Measurements from ENCODE around the gene PRIM2. TPM values are rescaled to one million over a fixed set of nuclear protein-coding genes. Genes with fewer than 3 reads are reported as not detected.
"Not testable (repeated sequence)": the region's sequence is repeated elsewhere in the genome, so short reads cannot be mapped to it uniquely, and the experiment has no call there.

PRIM2 gene
- 3.1 TPM for total RNA-seq
- long read RNA-seq, partial matches to known transcripts, result 0 of 3 reads
- long read RNA-seq, other reads (novel, unspliced or antisense), result 1 of 3 reads

GRCh38 chr6:57317060-57317943 is at the start of gene PRIM2:
PRIM2 (plus strand) TSS chr6:57317630; CDS start chr6:57318446, 816 bp downstream.
- intact Hi-C loops (cut with DNase I), result loop anchor here (2.0 to 10.0 kb wide), 2 partner anchors 133 to 417 kb away; no protein-coding TSS in a partner anchor
- peak; percentile 99 for ATAC-seq (ENCODE audit: poor library complexity)
- DNase-seq, result peak; percentile 89

- intact Hi-C loops (cut with DNase I), result no loop called here
- ATAC-seq (ENCODE audit: poor library complexity), result no peak
- no peak for DNase-seq
These were observed 49.2 kb upstream of the PRIM2 start for GRCh38 chr6:57268294-57268640.

DNA sequence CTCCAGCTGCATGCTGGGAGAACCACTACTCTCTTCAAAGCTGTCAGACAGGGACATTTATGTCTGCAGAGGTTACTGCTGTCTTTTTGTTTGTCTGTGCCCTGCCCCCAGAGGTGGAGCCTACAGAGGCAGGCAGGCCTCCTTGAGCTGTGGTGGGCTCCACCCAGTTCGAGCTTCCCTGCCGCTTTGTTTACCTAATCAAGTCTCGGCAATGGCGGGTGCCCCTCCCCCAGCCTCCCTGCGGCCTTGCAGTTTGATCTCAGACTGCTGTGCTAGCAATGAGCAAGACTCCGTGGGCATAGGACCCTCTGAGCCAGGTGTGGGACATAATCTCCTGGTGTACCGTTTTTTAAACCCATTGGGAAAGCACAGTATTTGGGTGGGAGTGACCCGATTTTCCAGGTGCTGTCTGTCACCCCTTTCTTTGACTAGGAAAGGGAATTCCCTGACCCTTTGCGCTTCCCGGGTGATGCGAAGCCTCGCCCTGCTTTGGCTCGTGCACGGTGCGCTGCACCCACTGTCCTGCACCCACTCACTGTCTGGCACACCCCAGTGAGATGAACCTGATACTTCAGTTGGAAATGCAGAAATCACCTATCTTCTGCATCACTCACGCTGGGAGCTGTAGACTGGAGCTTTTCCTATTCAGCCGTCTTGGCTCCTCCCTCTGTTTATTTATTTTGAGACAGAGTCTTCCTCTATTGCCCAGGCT is 43.2 kb upstream of the PRIM2 start:
- DNase-seq; intact Hi-C loops (cut with DNase I); ATAC-seq (ENCODE audit: poor library complexity): not testable (repeated sequence)

DNA sequence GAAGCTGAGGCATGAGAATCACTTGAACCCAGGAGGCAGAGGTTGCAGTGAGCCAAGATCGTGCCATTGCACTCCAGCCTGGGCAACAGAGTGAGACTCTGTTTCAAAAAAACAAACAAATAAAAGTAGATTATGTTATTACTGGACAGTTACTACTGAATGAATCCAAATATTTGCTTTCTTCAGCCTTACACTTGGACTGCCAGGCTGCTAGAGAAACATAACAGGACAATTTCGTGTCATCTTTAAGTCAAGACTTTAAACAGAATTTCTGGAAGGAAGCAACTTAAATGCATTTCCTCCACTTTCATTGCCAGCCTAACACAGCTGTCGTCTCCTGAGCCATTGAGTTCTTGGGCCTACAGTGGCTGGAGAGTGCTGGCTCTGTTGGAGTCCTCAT is 42.0 kb upstream of the PRIM2 start:
- no peak for DNase-seq
- intact Hi-C loops (cut with DNase I), result no loop called here
- ATAC-seq (ENCODE audit: poor library complexity), result no peak

DNA sequence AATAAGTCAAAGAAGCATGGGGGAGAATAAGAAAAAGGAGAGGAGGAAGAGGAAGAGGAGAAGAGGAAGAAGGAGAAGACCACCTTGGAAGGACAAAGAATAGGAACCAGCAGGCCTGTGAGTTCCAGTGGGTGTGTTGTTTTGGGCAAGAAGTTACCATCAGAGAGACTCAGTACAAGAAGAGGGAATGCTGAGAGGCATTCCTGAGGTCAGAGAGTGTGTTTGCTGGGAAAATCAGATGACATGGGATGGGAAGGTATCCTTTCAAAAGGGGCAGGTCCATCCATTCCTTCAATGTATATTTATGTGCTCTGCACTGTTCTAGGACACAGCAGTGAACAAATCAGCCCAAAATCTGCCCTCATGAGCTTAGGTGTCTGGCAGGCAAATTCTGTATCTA is 40.5 kb upstream of the PRIM2 start:
- intact Hi-C loops (cut with DNase I), result no loop called here
- ATAC-seq (ENCODE audit: poor library complexity), result no peak

DNA sequence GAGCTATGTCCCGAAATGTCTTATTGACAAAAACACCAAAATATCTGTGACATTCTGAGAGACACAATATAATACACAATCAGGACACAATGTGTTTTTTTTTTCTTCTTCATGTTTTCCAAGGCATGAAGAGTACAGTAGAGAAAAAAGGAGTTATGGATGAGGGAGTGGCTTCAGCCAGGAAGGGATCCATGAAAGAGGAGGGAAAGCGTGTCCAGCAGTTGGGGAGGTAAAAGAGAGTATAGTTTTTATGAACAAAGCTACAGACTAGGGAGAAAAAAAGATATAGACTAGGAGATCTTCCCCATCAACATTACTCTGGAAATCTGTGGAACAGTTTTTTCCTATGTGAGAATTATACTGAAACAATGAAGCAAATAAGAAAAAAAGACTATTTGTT is 38.9 kb upstream of the PRIM2 start:
- DNase-seq (no peak), ATAC-seq (ENCODE audit: poor library complexity) (no peak)
- intact Hi-C loops (cut with DNase I), result no loop called here

More for the DNA sequence above, 40.5 kb upstream of the PRIM2 start:
- no peak for DNase-seq

DNA sequence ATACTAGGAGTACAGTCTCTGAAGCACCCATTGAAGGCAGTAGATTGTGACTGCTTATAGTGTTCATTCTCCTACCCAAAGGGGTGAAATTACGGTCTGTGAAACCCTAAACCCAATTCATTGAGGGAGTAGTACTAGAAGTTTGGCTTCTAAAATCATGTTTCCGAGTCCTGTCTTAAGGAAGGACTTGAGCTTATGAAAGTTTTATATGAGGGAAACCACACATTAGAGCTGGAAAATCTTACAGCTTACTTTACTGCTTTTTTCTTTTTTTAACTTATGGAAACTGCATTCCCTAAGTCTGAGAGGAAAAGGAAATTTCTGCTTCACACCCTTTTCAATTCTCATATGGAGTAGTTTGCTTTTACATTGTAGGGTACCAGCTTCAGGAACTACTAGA is 38.4 kb upstream of the PRIM2 start:
- intact Hi-C loops (cut with DNase I), result no loop called here

DNA sequence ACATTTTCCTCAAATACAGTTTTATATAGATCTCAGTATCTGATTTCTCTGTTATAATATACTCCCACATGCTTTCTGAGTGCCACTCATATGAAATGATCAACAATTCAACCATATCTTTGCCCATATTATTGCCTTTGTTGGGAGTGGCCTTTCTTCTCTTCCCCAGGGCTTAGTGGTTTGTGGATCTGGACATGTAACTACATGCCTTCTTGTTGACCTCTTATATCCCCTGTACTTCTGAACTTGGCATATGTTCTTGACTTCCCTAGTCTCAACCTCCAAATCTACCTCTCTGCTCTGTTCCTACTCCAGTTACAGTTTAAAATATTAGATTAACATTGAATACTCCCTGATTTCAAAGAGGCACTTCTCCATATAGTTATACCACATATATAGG is 34.3 kb upstream of the PRIM2 start:
- DNase-seq, result no peak
- ATAC-seq (ENCODE audit: poor library complexity), result no peak
- intact Hi-C loops (cut with DNase I), result no loop called here

More for the DNA sequence above, 38.4 kb upstream of the PRIM2 start:
- DNase-seq (no peak), ATAC-seq (ENCODE audit: poor library complexity) (no peak)

GRCh38 chr6:57283911-57284455 is 33.4 kb upstream of the PRIM2 start:
- no peak for DNase-seq
- intact Hi-C loops (cut with DNase I), result no loop called here
- no peak for ATAC-seq (ENCODE audit: poor library complexity)

- ATAC-seq (ENCODE audit: poor library complexity); intact Hi-C loops (cut with DNase I); DNase-seq: not testable (repeated sequence)
These were observed 29.3 kb upstream of the PRIM2 start for GRCh38 chr6:57288136-57288535.

DNA sequence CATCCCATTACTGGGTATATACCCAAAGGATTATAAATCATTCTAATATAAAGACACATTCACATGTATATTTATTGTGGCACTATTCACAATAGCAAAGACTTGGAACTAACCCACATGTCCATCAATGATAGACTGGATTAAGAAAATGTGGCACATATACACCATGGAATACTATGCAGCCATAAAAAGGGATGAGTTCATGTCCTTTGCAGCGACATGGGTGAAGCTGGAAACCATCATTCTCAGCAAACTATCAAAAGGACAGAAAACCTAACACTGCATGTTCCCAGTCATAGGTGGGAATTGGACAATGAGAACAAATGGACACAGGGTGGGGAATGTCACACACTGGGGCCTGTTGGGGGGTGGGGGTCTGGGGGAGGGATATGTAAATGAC is 24.0 kb upstream of the PRIM2 start:
- intact Hi-C loops (cut with DNase I); ATAC-seq (ENCODE audit: poor library complexity); DNase-seq: not testable (repeated sequence)

GRCh38 chr6:57294862-57295445 is 22.5 kb upstream of the PRIM2 start:
- DNase-seq (no peak), ATAC-seq (ENCODE audit: poor library complexity) (peak; percentile 71)
- intact Hi-C loops (cut with DNase I), result no loop called here

DNA sequence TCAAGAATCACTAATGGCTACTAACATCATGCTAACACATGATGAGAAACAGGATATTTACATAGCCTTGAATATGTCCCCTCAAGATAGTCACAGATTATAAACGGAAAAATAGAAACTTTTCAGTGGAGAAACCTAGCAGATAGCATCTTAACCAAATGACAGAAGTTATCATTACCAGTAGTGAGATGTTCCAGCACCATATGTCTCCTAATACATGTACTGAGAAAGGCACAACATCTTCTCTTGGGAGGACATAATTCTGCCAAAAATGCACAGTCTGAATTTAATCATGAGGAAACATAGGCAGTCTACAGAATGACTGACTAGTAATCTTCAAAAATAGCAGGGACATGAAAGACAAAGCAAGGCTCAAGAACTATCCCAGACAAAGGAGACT is 19.9 kb upstream of the PRIM2 start:
- no peak for ATAC-seq (ENCODE audit: poor library complexity)
- DNase-seq, result no peak
- intact Hi-C loops (cut with DNase I), result no loop called here

GRCh38 chr6:57298741-57299140 is 18.7 kb upstream of the PRIM2 start:
- intact Hi-C loops (cut with DNase I), result no loop called here
- DNase-seq (no peak), ATAC-seq (ENCODE audit: poor library complexity) (no peak)

GRCh38 chr6:57301757-57302156 is 15.7 kb upstream of the PRIM2 start:
- no peak for ATAC-seq (ENCODE audit: poor library complexity)
- DNase-seq, result no peak
- intact Hi-C loops (cut with DNase I), result no loop called here

GRCh38 chr6:57302477-57302876 is 15.0 kb upstream of the PRIM2 start:
- DNase-seq, result no peak
- ATAC-seq (ENCODE audit: poor library complexity), result no peak
- intact Hi-C loops (cut with DNase I), result no loop called here

DNA sequence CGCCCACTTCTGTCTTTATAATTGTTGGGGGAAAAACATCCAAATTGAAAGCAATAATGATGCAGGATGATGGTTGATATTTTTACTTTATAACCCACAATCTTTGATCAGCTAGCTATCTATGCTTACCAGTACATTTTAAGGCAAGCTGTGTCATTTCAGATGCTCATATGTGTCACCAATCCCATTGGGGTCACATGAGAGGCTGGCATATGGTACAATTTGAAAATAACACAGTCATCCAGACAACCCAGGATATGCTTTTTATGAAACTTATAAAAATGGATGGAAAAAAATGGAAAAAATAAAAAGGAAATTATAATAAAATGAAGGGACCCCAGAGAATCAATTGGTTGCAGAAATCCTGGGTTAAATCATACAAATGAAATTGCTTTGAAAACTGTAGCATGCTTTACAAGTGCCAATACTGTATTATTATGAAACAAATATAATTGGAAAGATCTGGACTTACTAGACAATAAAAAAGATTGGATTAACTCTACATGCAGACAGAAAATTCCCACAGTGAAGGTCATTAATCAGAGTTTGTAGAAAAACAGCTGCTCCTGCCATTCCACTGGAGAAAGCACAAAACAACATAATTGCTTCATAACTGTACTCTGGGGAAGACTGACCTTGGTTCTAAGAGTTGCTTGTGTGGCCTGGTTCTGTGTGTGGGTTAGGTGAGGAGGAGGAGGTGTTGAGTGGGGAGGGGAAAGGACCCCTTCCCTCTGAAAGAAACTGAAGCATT is 13.3 kb upstream of the PRIM2 start:
- intact Hi-C loops (cut with DNase I), result no loop called here
- ATAC-seq (ENCODE audit: poor library complexity), result peak; percentile 90
- DNase-seq, result no peak

DNA sequence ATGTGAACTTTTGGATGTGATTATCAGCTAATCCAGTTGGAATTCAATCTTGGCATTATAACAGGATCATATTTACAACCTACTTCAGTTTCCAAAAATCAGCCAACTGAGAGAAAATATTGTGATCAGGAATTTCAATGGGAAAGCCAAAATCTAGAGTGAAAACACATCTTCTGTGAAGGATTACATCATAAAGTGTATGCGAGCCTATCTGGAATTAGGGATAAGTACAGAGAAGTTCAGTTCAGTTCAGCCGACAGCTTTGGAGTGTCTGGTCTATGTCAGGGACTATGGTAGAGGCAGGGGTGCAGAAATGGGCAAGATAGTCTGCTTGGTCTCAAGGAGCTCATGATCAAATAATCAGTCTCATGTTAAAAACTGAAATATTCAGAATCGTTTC is 12.3 kb upstream of the PRIM2 start:
- intact Hi-C loops (cut with DNase I), result no loop called here
- ATAC-seq (ENCODE audit: poor library complexity), result peak; percentile 90
- DNase-seq, result no peak

DNA sequence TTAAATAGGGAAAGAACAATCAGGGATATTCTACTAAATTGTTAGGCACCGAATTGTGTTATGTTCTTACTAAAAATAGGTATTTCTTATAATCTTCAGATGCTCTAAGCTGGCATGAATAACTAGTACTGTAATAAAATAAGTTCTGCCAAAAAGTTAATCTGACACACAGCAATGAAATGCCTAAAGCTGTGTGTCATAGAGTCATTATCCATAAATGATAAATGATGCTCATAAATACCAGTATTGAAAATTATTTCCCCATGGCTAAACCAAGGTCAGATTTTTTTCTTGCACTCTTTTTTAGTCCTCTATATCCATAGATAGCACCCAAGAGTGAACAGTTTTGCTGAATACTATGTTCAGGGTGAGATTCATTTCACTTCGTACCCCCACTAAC is 11.7 kb upstream of the PRIM2 start:
- DNase-seq (no peak), ATAC-seq (ENCODE audit: poor library complexity) (no peak)
- intact Hi-C loops (cut with DNase I), result no loop called here

All from Right ventricle myocardium superior (tissue), 1 donor.